Smooth muscle cell (in vitro differentiated cells): Measurements from ENCODE around the gene EHD1. TPM values are rescaled to one million over a fixed set of nuclear protein-coding genes. Genes with fewer than 3 reads are reported as not detected.

Experiments
- DNase-seq: peaks from one replicate; lab custom pipeline; 2025; ENCODE audit not compliant: unreplicated experiment; lab: John Stamatoyannopoulos, UW
- H2AFZ ChIP-seq: fragments of 200-600 bp; sonication (generic); 2 replicates; pipeline ENCODE4 v1.6.0; 2016; ENCODE audit warnings: antibody characterized with exemption, low read depth, mild to moderate bottlenecking
- H3F3A ChIP-seq: fragments of 200-600 bp; sonication (generic); 2 replicates; pipeline ENCODE4 v1.6.0; 2017; ENCODE audit warnings: antibody characterized with exemption, low read depth
- H3K27ac ChIP-seq: fragments of 200-600 bp; sonication (generic); 2 replicates; pipeline ENCODE4 v1.5.1; 2016; ENCODE audit warnings: low read depth, mild to moderate bottlenecking
- H3K27me3 ChIP-seq: fragments of 200-600 bp; sonication (generic); 2 replicates; pipeline ENCODE4 v1.6.1; 2016; ENCODE audit warnings: low read depth, mild to moderate bottlenecking
- H3K36me3 ChIP-seq: fragments of 200-600 bp; sonication (generic); 2 replicates; pipeline ENCODE4 v1.5.1; 2016; ENCODE audit warnings: low read depth
- H3K4me1 ChIP-seq: fragments of 200-600 bp; sonication (generic); 2 replicates; pipeline ENCODE4 v1.5.1; 2016; ENCODE audit warnings: low read depth
- H3K4me2 ChIP-seq: fragments of 200-600 bp; sonication (generic); 2 replicates; pipeline ENCODE4 v1.6.0; 2016; ENCODE audit warnings: mild to moderate bottlenecking
- H3K4me3 ChIP-seq: fragments of 200-600 bp; sonication (generic); 2 replicates; pipeline ENCODE4 v1.5.1; 2016; ENCODE audit warnings: mild to moderate bottlenecking
- H3K79me2 ChIP-seq: fragments of 200-600 bp; sonication (generic); 2 replicates; pipeline ENCODE4 v1.6.0; 2016; ENCODE audit warnings: low read depth, mild to moderate bottlenecking
- H3K9ac ChIP-seq: fragments of 200-600 bp; sonication (generic); 2 replicates; pipeline ENCODE4 v1.6.0; 2016; ENCODE audit warnings: low read depth
- H3K9me3 ChIP-seq: fragments of 200-600 bp; sonication (generic); replicated peaks from 2 replicates; pipeline ENCODE4 v1.5.1; 2016; ENCODE audit warnings: low read depth
- H4K20me1 ChIP-seq: fragments of 200-600 bp; sonication (generic); 2 replicates; pipeline ENCODE4 v1.6.0; 2016; ENCODE audit warnings: low read depth
- WGBS: methylation state at CpG from one replicate; pipeline ENCODE4 v1.1.7; 2016; ENCODE audit warnings: low lambda C conversion rate; 5-methylcytosine and 5-hydroxymethylcytosine counted together
- polyA plus RNA-seq: library from polyadenylated mRNA; unstranded; fragments of >200 nt; fragmentation: Nextera tagmentation; extraction: Ambion mirVana; gene quantifications from 2 replicates; pipeline ENCODE4 v1.2.1, GENCODE V29; 2016
- total RNA-seq: library from RNA; depleted of rRNA; stranded (reverse); fragments of >200 nt; gene quantifications from 2 replicates; pipeline ENCODE4 v1.2.3, GENCODE V29; 2014
- TF ChIP-seq, protein P1 (sequence below): fragments of 200-600 bp; sonication (generic); IDR thresholded peaks from 2 replicates; pipeline ENCODE4 v1.5.1; 2017; ENCODE audit warnings: borderline replicate concordance, mild to moderate bottlenecking, antibody characterized with exemption; ENCODE audit not compliant: insufficient read depth, poor library complexity, severe bottlenecking

EHD1 gene
- total and polyA plus RNA-seq, 2 experiments from 2014 or later, result 42.8 to 59.8 TPM

DNA sequence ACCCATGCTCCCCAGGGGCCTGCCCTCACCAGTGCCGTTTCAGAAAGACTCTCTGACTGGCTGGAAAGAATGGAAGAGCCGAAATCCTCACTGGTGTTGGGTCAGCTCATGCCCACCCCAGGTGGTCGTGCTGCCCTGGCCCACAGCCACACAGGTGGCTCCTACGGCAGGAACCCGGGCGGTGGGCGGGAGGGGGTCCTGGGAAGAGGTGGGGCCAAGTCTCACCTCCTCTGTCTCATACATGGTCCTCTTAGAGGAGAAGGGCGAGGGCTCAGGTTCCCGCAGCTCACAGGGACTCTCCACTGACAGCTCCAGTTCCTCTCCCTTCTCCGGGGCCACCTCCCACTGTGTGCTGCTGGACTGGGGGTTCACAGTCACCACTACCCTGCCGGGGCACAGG lies 30.3 kb upstream of the EHD1 start:
- H3K4me1 ChIP-seq, result no peaks in the 10 kb centered on the region
- no peaks in the 10 kb centered on the region for H3K27me3 ChIP-seq
- TF ChIP-seq, protein P1, sequence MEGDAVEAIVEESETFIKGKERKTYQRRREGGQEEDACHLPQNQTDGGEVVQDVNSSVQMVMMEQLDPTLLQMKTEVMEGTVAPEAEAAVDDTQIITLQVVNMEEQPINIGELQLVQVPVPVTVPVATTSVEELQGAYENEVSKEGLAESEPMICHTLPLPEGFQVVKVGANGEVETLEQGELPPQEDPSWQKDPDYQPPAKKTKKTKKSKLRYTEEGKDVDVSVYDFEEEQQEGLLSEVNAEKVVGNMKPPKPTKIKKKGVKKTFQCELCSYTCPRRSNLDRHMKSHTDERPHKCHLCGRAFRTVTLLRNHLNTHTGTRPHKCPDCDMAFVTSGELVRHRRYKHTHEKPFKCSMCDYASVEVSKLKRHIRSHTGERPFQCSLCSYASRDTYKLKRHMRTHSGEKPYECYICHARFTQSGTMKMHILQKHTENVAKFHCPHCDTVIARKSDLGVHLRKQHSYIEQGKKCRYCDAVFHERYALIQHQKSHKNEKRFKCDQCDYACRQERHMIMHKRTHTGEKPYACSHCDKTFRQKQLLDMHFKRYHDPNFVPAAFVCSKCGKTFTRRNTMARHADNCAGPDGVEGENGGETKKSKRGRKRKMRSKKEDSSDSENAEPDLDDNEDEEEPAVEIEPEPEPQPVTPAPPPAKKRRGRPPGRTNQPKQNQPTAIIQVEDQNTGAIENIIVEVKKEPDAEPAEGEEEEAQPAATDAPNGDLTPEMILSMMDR, result no peak
- no peaks in the 10 kb centered on the region for H3K36me3 ChIP-seq
- H3F3A ChIP-seq, result no peaks in the 10 kb centered on the region
- no peaks in the 10 kb centered on the region for H3K79me2 ChIP-seq
- no peaks in the 10 kb centered on the region for H4K20me1 ChIP-seq
- H3K27ac ChIP-seq, result no peak overlapping the region
- no peak overlapping the region for H3K9ac ChIP-seq
- no peak overlapping the region for H2AFZ ChIP-seq
- H3K4me2 ChIP-seq, result no peak overlapping the region
- 96% methylated on average over 10 of the region's 11 CpGs for WGBS
- no peak overlapping the region for H3K4me3 ChIP-seq
- DNase-seq, result no peak
- no peaks in the 10 kb centered on the region for H3K9me3 ChIP-seq

DNA sequence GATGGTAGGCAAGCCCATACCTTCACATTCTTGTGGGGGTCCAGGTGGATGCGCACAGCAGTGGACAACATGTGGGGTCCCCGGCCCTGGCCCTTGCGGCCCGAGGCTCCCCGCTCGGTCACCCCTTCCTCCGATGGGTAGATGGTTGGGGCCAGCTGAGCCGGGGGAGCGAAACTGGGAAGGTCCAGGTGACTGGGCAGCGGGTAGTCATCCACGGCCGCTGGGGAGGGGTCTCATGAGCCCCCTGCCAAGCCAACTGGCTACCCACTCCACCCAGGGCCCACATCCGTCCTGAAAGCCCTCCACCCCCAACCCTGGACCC lies 27.9 kb upstream of the EHD1 start:
- no peaks in the 10 kb centered on the region for H4K20me1 ChIP-seq
- no peak overlapping the region for H2AFZ ChIP-seq
- TF ChIP-seq, protein P1, result no peak
- H3K27ac ChIP-seq, result no peak overlapping the region
- WGBS, result 100% methylated on average over 10 of the region's 13 CpGs
- H3K27me3 ChIP-seq, result no peaks in the 10 kb centered on the region
- H3K4me1 ChIP-seq, result no peaks in the 10 kb centered on the region
- H3K4me3 ChIP-seq, result no peak overlapping the region
- H3K36me3 ChIP-seq, result no peaks in the 10 kb centered on the region
- no peak overlapping the region for H3K4me2 ChIP-seq
- no peak for DNase-seq
- H3F3A ChIP-seq, result no peaks in the 10 kb centered on the region
- no peaks in the 10 kb centered on the region for H3K9me3 ChIP-seq
- no peaks in the 10 kb centered on the region for H3K79me2 ChIP-seq
- H3K9ac ChIP-seq, result no peak overlapping the region

DNA sequence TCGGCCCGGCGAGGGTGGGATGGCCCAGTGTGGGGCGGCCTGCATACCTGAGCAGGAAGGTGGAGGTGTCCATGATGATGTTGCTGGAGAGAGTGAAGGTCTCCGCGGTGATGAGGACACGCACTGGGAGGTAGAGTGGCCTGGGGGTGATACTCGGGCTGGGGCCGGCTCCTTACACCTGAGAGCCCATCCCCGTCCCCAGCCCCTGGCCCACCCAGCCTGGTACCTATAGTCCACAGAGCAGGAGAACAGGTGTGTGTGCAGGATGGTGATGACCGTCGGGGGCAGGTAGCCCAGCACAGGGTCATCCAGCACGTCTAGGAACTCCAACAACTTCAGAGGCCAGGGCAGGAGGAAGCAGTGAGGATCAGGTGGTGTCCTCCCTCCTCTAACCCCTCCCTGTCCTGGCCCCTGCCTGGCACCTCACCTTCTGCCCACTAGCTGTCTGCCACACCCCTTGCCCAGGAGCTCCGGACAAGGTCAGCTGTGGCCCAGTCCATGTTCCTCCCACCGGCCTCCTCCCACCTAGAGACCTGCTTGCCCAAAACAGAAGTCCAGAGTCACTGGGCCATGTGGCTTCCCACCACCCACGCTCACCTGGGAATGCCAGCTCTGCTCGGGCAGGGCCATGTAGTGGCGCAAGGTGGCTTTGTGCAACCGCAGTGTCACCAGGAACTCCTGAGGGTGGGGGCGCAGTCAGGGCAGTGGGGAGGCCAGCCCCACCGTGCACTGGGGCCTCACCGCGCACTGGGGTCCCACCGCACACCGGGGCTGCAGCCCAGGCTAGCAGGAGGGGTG lies 27.3 kb upstream of the EHD1 start:
- Histone ChIP-seq H3K9ac (no peak overlapping the region), H3K27ac (no peak overlapping the region), H3K27me3 (no peaks in the 10 kb centered on the region), H4K20me1 (no peaks in the 10 kb centered on the region), H3K9me3 (no peaks in the 10 kb centered on the region), H3K4me3 (no peak overlapping the region), H3K4me2 (no peak overlapping the region), H3K79me2 (no peaks in the 10 kb centered on the region), H2AFZ (no peak overlapping the region), H3K36me3 (no peaks in the 10 kb centered on the region), H3F3A (no peaks in the 10 kb centered on the region), H3K4me1 (no peaks in the 10 kb centered on the region)
- no peak for DNase-seq
- 98% methylated on average over 25 of the region's 25 CpGs for WGBS
- TF ChIP-seq, protein P1, result no peak

DNA sequence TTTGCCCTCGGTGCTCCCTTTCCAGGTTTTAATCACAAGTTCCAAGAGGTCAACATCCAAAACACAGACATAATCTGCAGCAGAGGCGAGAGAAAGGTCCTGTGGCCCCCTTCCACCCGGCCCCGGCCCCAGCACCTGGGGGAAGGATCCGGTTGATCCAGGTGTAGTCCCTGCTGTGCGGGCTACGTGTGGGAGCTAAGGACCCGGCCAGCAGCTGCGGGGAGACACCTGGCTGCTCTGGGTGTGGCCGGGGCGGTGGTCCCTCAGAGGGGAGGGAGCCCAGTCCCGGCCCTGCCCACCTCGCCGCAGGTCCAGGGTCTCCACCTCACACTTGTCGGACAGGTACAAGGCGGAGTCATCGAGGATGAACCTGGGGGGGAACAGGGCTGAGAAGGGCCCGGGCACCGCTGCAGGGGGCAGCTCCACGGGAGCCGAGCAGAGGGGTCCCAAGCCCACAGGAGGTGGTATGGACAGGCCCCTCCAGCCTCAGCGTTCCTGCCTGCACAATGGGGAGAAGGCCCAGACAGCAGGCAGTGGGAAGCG lies 24.9 kb upstream of the EHD1 start:
- no peaks in the 10 kb centered on the region for H3K4me1 ChIP-seq
- no peaks in the 10 kb centered on the region for H3F3A ChIP-seq
- TF ChIP-seq, protein P1, result no peak
- no peak overlapping the region for H3K4me3 ChIP-seq
- H3K9ac ChIP-seq, result no peak overlapping the region
- H3K27me3 ChIP-seq, result no peaks in the 10 kb centered on the region
- H3K36me3 ChIP-seq, result no peaks in the 10 kb centered on the region
- no peaks in the 10 kb centered on the region for H3K9me3 ChIP-seq
- H2AFZ ChIP-seq, result no peak overlapping the region
- H3K27ac ChIP-seq, result no peak overlapping the region
- WGBS, result 97% methylated on average over 23 of the region's 23 CpGs
- H3K4me2 ChIP-seq, result no peak overlapping the region
- H3K79me2 ChIP-seq, result no peaks in the 10 kb centered on the region
- no peaks in the 10 kb centered on the region for H4K20me1 ChIP-seq
- no peak for DNase-seq
